Thymus (tissue), 11 donors: ENCODE results near the gene AKR1B1. TPM values are rescaled to one million over a fixed set of nuclear protein-coding genes. Genes with fewer than 3 reads are reported as not detected.

Experiments used
- DNase-seq, 9 donors: peaks; one replicate each; pipeline ENCODE4 v3.0.0-alpha.2; 2013; ENCODE audit warnings: low spot score in 9 of 9, low read depth in 6 of 9, missing footprints in 1 of 9
- H3K27ac ChIP-seq, 2 donors: one replicate each; pipeline ENCODE4 v1.5.1; 2013; ENCODE audit warnings: control low read depth in 1 of 2, low read depth in 1 of 2, low read length in 1 of 2, mild to moderate bottlenecking in 1 of 2, moderate library complexity in 1 of 2
- H3K27me3 ChIP-seq, 2 donors: one replicate each; pipeline ENCODE4 v1.5.1; 2013; ENCODE audit warnings: low read length in 1 of 2; ENCODE audit not compliant: control insufficient read depth in 2 of 2, insufficient read depth in 1 of 2
- H3K36me3 ChIP-seq, 2 donors: one replicate each; pipeline ENCODE4 v1.5.1; 2013; ENCODE audit warnings: low read length in 1 of 2, mild to moderate bottlenecking in 1 of 2, moderate library complexity in 1 of 2; ENCODE audit not compliant: control insufficient read depth in 2 of 2, insufficient read depth in 2 of 2
- H3K4me1 ChIP-seq, 2 donors: one replicate each; pipeline ENCODE4 v1.5.1; 2013; ENCODE audit warnings: low read length in 2 of 2; ENCODE audit not compliant: control insufficient read depth in 2 of 2, insufficient read depth in 2 of 2
- H3K4me3 ChIP-seq, 2 donors: one replicate each; pipeline ENCODE4 v1.5.1; 2013; ENCODE audit warnings: low read length in 2 of 2, control low read depth in 1 of 2, mild to moderate bottlenecking in 1 of 2
- H3K9me3 ChIP-seq, 2 donors: one replicate each; pipeline ENCODE4 v1.5.1; 2013; ENCODE audit warnings: low read length in 1 of 2, mild to moderate bottlenecking in 1 of 2; ENCODE audit not compliant: control insufficient read depth in 2 of 2, insufficient read depth in 1 of 2
- WGBS: extraction: QIAGEN DNeasy Blood & Tissue Kit; methylation state at CpG from one replicate; pipeline ENCODE4 v1.1.7; 2013; 5-methylcytosine and 5-hydroxymethylcytosine counted together
- polyA plus RNA-seq: library from polyadenylated mRNA; stranded (reverse); fragments of 200-250 nt; gene quantifications from one replicate; pipeline ENCODE4 v1.2.3, GENCODE V29; 2013
- total RNA-seq: library from RNA; stranded (reverse); fragments of 120-200 nt; gene quantifications from one replicate; pipeline ENCODE4 v1.2.4, GENCODE V29; 2013
- donor health status: healthy.

Gene AKR1B1
- total and polyA plus RNA-seq, 2 donors = 32.4 to 53.5 TPM

- no peak for DNase-seq
- H3K27me3 ChIP-seq = no peaks in the 10 kb centered on the region
- no peaks in the 10 kb centered on the region for H3K9me3 ChIP-seq
- H3K4me1 ChIP-seq = peaks cover 7 to 25% of the 10 kb centered on the region in 2 donors
- H3K27ac ChIP-seq = peak overlapping the region in 1 of 2 donors; percentile 15
- no peak overlapping the region for H3K4me3 ChIP-seq
- H3K36me3 ChIP-seq = peaks cover 23 to 35% of the 10 kb centered on the region in 2 donors
- WGBS = 96% methylated on average over 7 of the region's 7 CpGs
Observed at GRCh38 chr7:134452991-134453473, 5.9 kb downstream of the AKR1B1 start.

- H3K36me3 ChIP-seq = peaks cover 29 to 39% of the 10 kb centered on the region in 2 donors
- no peak overlapping the region for H3K27ac ChIP-seq
- H3K9me3 ChIP-seq = no peaks in the 10 kb centered on the region
- no peaks in the 10 kb centered on the region for H3K27me3 ChIP-seq
- H3K4me3 ChIP-seq = no peak overlapping the region
- H3K4me1 ChIP-seq = peaks cover 3 to 20% of the 10 kb centered on the region in 2 donors
- WGBS = 95% methylated on average over 5 of the region's 5 CpGs
- DNase-seq = no peak
Observed at GRCh38 chr7:134452419-134452838, 6.5 kb downstream of the AKR1B1 start.

GRCh38 chr7:134451656-134452055, 7.2 kb downstream of the AKR1B1 start:
- Histone ChIP-seq H3K4me3 (no peak overlapping the region), H3K27me3 (no peaks in the 10 kb centered on the region), H3K4me1 (peaks cover 3 to 20% of the 10 kb centered on the region in 2 donors), H3K9me3 (no peaks in the 10 kb centered on the region), H3K27ac (no peak overlapping the region), H3K36me3 (peaks cover 35 to 46% of the 10 kb centered on the region in 2 donors)
- WGBS = 95% methylated on average over 11 of the region's 11 CpGs
- DNase-seq = no peak

- DNase-seq = no peak
- Histone ChIP-seq H3K27ac (no peak overlapping the region), H3K4me1 (peaks cover 3 to 20% of the 10 kb centered on the region in 2 donors), H3K9me3 (no peaks in the 10 kb centered on the region), H3K36me3 (peaks cover 39 to 56% of the 10 kb centered on the region in 2 donors), H3K4me3 (no peak overlapping the region), H3K27me3 (no peaks in the 10 kb centered on the region)
- 97% methylated on average over 14 of the region's 14 CpGs for WGBS
Observed at GRCh38 chr7:134450294-134451000, 8.5 kb downstream of the AKR1B1 start.

- DNase-seq = no peak
- Histone ChIP-seq H3K36me3 (peaks cover 42 to 62% of the 10 kb centered on the region in 2 donors), H3K4me1 (peaks cover 3 to 19% of the 10 kb centered on the region in 2 donors), H3K9me3 (no peaks in the 10 kb centered on the region), H3K27ac (no peak overlapping the region), H3K4me3 (no peak overlapping the region), H3K27me3 (no peaks in the 10 kb centered on the region)
- WGBS = 90% methylated on average over 7 of the region's 7 CpGs
Observed at GRCh38 chr7:134449680-134450079, 9.2 kb downstream of the AKR1B1 start.

GRCh38 chr7:134448356-134449229, 10.3 kb downstream of the AKR1B1 start:
- H3K9me3 ChIP-seq = no peaks in the 10 kb centered on the region
- DNase-seq = no peak
- H3K4me3 ChIP-seq = no peak overlapping the region
- H3K4me1 ChIP-seq = peaks cover 0 to 15% of the 10 kb centered on the region in 2 donors
- 89% methylated on average over 11 of the region's 11 CpGs for WGBS
- H3K36me3 ChIP-seq = peaks cover 51 to 69% of the 10 kb centered on the region in 2 donors
- no peak overlapping the region for H3K27ac ChIP-seq
- H3K27me3 ChIP-seq = no peaks in the 10 kb centered on the region

- no peak overlapping the region for H3K27ac ChIP-seq
Observed at GRCh38 chr7:134447383-134447782, 11.5 kb downstream of the AKR1B1 start.

GRCh38 chr7:134446923-134447322, 12.0 kb downstream of the AKR1B1 start:
- Histone ChIP-seq H3K4me1 (peaks cover 0 to 6% of the 10 kb centered on the region in 2 donors), H3K27ac (no peak overlapping the region), H3K36me3 (peaks cover 61 to 73% of the 10 kb centered on the region in 2 donors), H3K27me3 (no peaks in the 10 kb centered on the region), H3K9me3 (no peaks in the 10 kb centered on the region), H3K4me3 (no peak overlapping the region)
- DNase-seq = no peak
- WGBS = 98% methylated on average over 10 of the region's 10 CpGs

More at GRCh38 chr7:134447383-134447782, 11.5 kb downstream of the AKR1B1 start:
- H3K9me3 ChIP-seq = no peaks in the 10 kb centered on the region
- H3K4me3 ChIP-seq = no peak overlapping the region
- WGBS = 95% methylated on average over 9 of the region's 9 CpGs
- peaks cover 0 to 8% of the 10 kb centered on the region in 2 donors for H3K4me1 ChIP-seq
- DNase-seq = no peak
- no peaks in the 10 kb centered on the region for H3K27me3 ChIP-seq
- peaks cover 59 to 72% of the 10 kb centered on the region in 2 donors for H3K36me3 ChIP-seq

- H3K27me3 ChIP-seq = no peaks in the 10 kb centered on the region
- H3K36me3 ChIP-seq = peaks cover 66 to 76% of the 10 kb centered on the region in 2 donors
- no peaks in the 10 kb centered on the region for H3K9me3 ChIP-seq
- WGBS = 97% methylated on average over 9 of the region's 9 CpGs
- H3K4me1 ChIP-seq = peaks cover 0 to 6% of the 10 kb centered on the region in 2 donors
- no peak overlapping the region for H3K27ac ChIP-seq
- DNase-seq = no peak
- no peak overlapping the region for H3K4me3 ChIP-seq
Observed at GRCh38 chr7:134446446-134446845, 12.5 kb downstream of the AKR1B1 start.
